CD14-positive monocyte (primary cell): ENCODE data around the gene SLC39A10. TPM values are rescaled to one million over a fixed set of nuclear protein-coding genes. Genes with fewer than 3 reads are reported as not detected.

Source experiments
- DNase-seq, 3 donors: peaks; one replicate each; pipeline ENCODE4 v3.0.0-alpha.2; 2011 to 2022
- H2AFZ ChIP-seq: 2 replicates; pipeline ENCODE4 v1.6.0; 2012; ENCODE audit warnings: mild to moderate bottlenecking, low read depth, low read length, inconsistent platforms; ENCODE audit not compliant: insufficient read depth, poor library complexity, severe bottlenecking
- H3K27ac ChIP-seq, 2 donors: 1 replicate in 1 of 2; 2 replicates in 1 of 2; pipeline ENCODE4 v1.5.1; 2012 to 2013; ENCODE audit warnings: low read length in 2 of 2, control low read depth in 1 of 2, inconsistent platforms in 1 of 2, low read depth in 1 of 2, mild to moderate bottlenecking in 1 of 2
- H3K27me3 ChIP-seq, 2 donors: one replicate each; pipeline versions ENCODE4 v1.6.0 to v1.6.1; 2011 to 2013; ENCODE audit warnings: low read length in 2 of 2; ENCODE audit not compliant: control insufficient read depth in 2 of 2, insufficient read depth in 2 of 2
- H3K36me3 ChIP-seq, 2 donors: replicated peaks in 1 of 2; 1 replicate in 1 of 2; 2 replicates in 1 of 2; pipeline versions ENCODE4 v1.5.1 to v1.6.1; 2012 to 2013; ENCODE audit warnings: low read length in 2 of 2, control low read depth in 1 of 2, inconsistent platforms in 1 of 2, mild to moderate bottlenecking in 1 of 2; ENCODE audit not compliant: insufficient read depth in 2 of 2, control insufficient read depth in 1 of 2
- H3K4me1 ChIP-seq, 2 donors: 1 replicate in 1 of 2; 2 replicates in 1 of 2; pipeline versions ENCODE4 v1.5.1 to v1.6.1; 2012 to 2013; ENCODE audit warnings: low read length in 2 of 2, control low read depth in 1 of 2, inconsistent platforms in 1 of 2, mild to moderate bottlenecking in 1 of 2, moderate library complexity in 1 of 2; ENCODE audit not compliant: insufficient read depth in 2 of 2, control insufficient read depth in 1 of 2
- H3K4me2 ChIP-seq: replicated peaks from 2 replicates; pipeline ENCODE3; 2012; ENCODE audit warnings: low read length, moderate library complexity, mild to moderate bottlenecking; ENCODE audit not compliant: poor library complexity, severe bottlenecking; ENCODE audit errors: extremely low read depth
- H3K4me3 ChIP-seq, 3 experiments: fragments of 200-600 bp in 1 of 3; sonication (generic) in 1 of 3; replicated peaks in 1 of 3; 1 replicate in 2 of 3; 2 replicates in 1 of 3; pipeline ENCODE4 v1.5.1; 2011 to 2013; ENCODE audit warnings: low read length in 3 of 3, mild to moderate bottlenecking in 3 of 3, control low read depth in 2 of 3, low read depth in 2 of 3, inconsistent platforms in 1 of 3, moderate library complexity in 1 of 3
- H3K79me2 ChIP-seq: 2 replicates; pipeline ENCODE4 v1.6.0; 2012; ENCODE audit warnings: mild to moderate bottlenecking, control low read depth, inconsistent platforms, low read length, moderate library complexity; ENCODE audit not compliant: insufficient read depth
- H3K9ac ChIP-seq: 2 replicates; pipeline ENCODE4 v1.6.0; 2017; ENCODE audit warnings: low read length, mild to moderate bottlenecking; ENCODE audit not compliant: insufficient read depth, poor library complexity, severe bottlenecking
- H3K9me3 ChIP-seq, 2 donors: replicated peaks in 1 of 2; 1 replicate in 1 of 2; 2 replicates in 1 of 2; pipeline versions ENCODE4 v1.5.1 to v1.6.1; 2012 to 2013; ENCODE audit warnings: low read length in 2 of 2, control low read depth in 1 of 2; ENCODE audit not compliant: control insufficient read depth in 1 of 2, insufficient read depth in 1 of 2
- H4K20me1 ChIP-seq: 2 replicates; pipeline ENCODE4 v1.6.0; 2012; ENCODE audit warnings: mild to moderate bottlenecking, low read length, control low read depth, moderate library complexity; ENCODE audit not compliant: insufficient read depth
- H3K27ac Mint-ChIP-seq, 7 donors: one replicate each; pipeline ENCODE4 v1.8.0; 2020; ENCODE audit warnings: mild to moderate bottlenecking in 7 of 7, mixed read lengths in 7 of 7, moderate library complexity in 6 of 7, inconsistent platforms in 2 of 7
- H3K27me3 Mint-ChIP-seq, 3 donors: one replicate each; pipeline ENCODE4 v1.8.0; 2021 to 2022; ENCODE audit warnings: low read depth in 3 of 3, mild to moderate bottlenecking in 3 of 3, mixed read lengths in 3 of 3, moderate library complexity in 3 of 3, inconsistent platforms in 1 of 3
- H3K36me3 Mint-ChIP-seq, 2 donors: one replicate each; pipeline ENCODE4 v1.8.0; 2020; ENCODE audit warnings: mixed read lengths in 2 of 2, inconsistent platforms in 1 of 2, mild to moderate bottlenecking in 1 of 2
- H3K4me1 Mint-ChIP-seq: one replicate; pipeline ENCODE4 v1.8.0; 2020; ENCODE audit warnings: mild to moderate bottlenecking, mixed read lengths
- H3K4me3 Mint-ChIP-seq, 2 donors: one replicate each; pipeline ENCODE4 v1.8.0; 2020; ENCODE audit warnings: mild to moderate bottlenecking in 2 of 2, mixed read lengths in 2 of 2, moderate library complexity in 1 of 2
- H3K9me3 Mint-ChIP-seq, 7 donors: one replicate each; pipeline ENCODE4 v1.8.0; 2020 to 2022; ENCODE audit warnings: mixed read lengths in 7 of 7, mild to moderate bottlenecking in 6 of 7, moderate library complexity in 6 of 7, inconsistent platforms in 2 of 7
- CTCF ChIP-seq: fragments of 200-600 bp; IDR thresholded peaks from one replicate; pipeline ENCODE4 v1.8.0; 2022; ENCODE audit warnings: antibody characterized with exemption, mild to moderate bottlenecking
- WGBS: methylation state at CpG from one replicate; pipeline ENCODE4 v1.1.5; 2013; ENCODE audit warnings: missing lambda C conversion rate; ENCODE audit not compliant: insufficient coverage; 5-methylcytosine and 5-hydroxymethylcytosine counted together
- intact Hi-C, 2 donors: fragments of 100-400 bp; cut with micrococcal nuclease; formaldehyde crosslinking; loops; one replicate each; pipeline versions ENCODE4 v1.15.0 to v1.15.1; 2023
- polyA plus RNA-seq, 3 donors: library from polyadenylated mRNA; depleted of rRNA in 1 of 3; unstranded in 2 of 3; stranded (reverse) in 1 of 3; fragments of 300-500 nt in 2 of 3; fragments of >200 nt in 1 of 3; fragmentation: Illumina TruSeq in 2 of 3; gene quantifications; 1 replicate in 2 of 3; 2 replicates in 1 of 3; pipeline ENCODE4 v1.2.3, GENCODE V29; 2012 to 2021

SLC39A10 gene
- polyA plus RNA-seq, 3 donors = 5.2 to 6.9 (median 5.2) TPM

DNA sequence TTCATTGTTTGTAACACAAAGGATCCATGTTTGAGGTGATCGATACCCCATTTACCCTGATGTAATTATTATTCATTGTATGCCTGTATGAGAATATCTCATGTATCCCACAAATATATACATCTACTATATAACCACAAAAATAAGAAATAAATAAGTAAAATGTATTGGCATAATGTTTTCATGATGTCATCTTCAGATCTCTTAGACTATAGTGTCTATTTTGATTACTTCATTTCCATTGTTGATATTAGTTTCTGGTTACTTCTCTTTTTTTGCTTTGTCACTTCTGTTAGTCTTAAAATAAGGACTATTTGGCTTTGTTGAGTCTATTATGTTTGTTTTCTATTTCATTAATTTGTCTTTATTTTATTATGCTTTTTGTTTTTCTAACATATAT lies 109.7 kb downstream of the SLC39A10 start:
- intact Hi-C loops = no loop called here
- no peaks in the 10 kb centered on the region for H3K9me3 ChIP-seq
- H3K27ac Mint-ChIP-seq = no peak overlapping the region
- H3K4me2 ChIP-seq = no peak overlapping the region
- no CpG with 5 or more reads among the region's 1 CpG for WGBS
- no peaks in the 10 kb centered on the region for H3K36me3 Mint-ChIP-seq
- H3K4me3 Mint-ChIP-seq = no peak overlapping the region
- H3K79me2 ChIP-seq = no peaks in the 10 kb centered on the region
- no peak overlapping the region for H2AFZ ChIP-seq
- H3K9me3 Mint-ChIP-seq = peaks cover 3 to 10% (median 5%) of the 10 kb centered on the region in 7 donors
- H3K4me1 Mint-ChIP-seq = no peaks in the 10 kb centered on the region
- DNase-seq = no peak
- H4K20me1 ChIP-seq = no peaks in the 10 kb centered on the region
- no peak overlapping the region for H3K9ac ChIP-seq
- H3K27me3 Mint-ChIP-seq = no peaks in the 10 kb centered on the region
- H3K27ac ChIP-seq = no peak overlapping the region
- no peak overlapping the region for H3K4me3 ChIP-seq
- H3K27me3 ChIP-seq = no peaks in the 10 kb centered on the region
- no peaks in the 10 kb centered on the region for H3K4me1 ChIP-seq
- no peak for TF ChIP-seq CTCF
- no peaks in the 10 kb centered on the region for H3K36me3 ChIP-seq

- Histone ChIP-seq H3K27ac (no peak overlapping the region), H3K9ac (no peak overlapping the region), H3K36me3 (no peaks in the 10 kb centered on the region), H3K27me3 (no peaks in the 10 kb centered on the region), H3K9me3 (no peaks in the 10 kb centered on the region), H4K20me1 (no peaks in the 10 kb centered on the region), H3K4me1 (no peaks in the 10 kb centered on the region), H2AFZ (no peak overlapping the region), H3K79me2 (no peaks in the 10 kb centered on the region), H3K4me3 (no peak overlapping the region), H3K4me2 (no peak overlapping the region)
- no peak for TF ChIP-seq CTCF
- H3K27ac Mint-ChIP-seq = no peak overlapping the region
- no peak overlapping the region for H3K4me3 Mint-ChIP-seq
- no peaks in the 10 kb centered on the region for H3K27me3 Mint-ChIP-seq
- peaks cover 0 to 7% (median 2%) of the 10 kb centered on the region in 7 donors for H3K9me3 Mint-ChIP-seq
- DNase-seq = no peak
- no peaks in the 10 kb centered on the region for H3K36me3 Mint-ChIP-seq
- no CpG with 5 or more reads among the region's 2 CpGs for WGBS
- intact Hi-C loops = no loop called here
- H3K4me1 Mint-ChIP-seq = no peaks in the 10 kb centered on the region
These were observed 111.4 kb downstream of the SLC39A10 start for GRCh38 chr2:195768431-195768830.
